ENCODE data around the gene AKR7A3. TPM values are rescaled to one million over a fixed set of nuclear protein-coding genes. Genes with fewer than 3 reads are reported as not detected.

The AKR7A3 gene
- total and polyA plus RNA-seq, 2 of the 4 experiments (the other 2 are of a cell fraction): 0.18 to 0.62 TPM

DNA sequence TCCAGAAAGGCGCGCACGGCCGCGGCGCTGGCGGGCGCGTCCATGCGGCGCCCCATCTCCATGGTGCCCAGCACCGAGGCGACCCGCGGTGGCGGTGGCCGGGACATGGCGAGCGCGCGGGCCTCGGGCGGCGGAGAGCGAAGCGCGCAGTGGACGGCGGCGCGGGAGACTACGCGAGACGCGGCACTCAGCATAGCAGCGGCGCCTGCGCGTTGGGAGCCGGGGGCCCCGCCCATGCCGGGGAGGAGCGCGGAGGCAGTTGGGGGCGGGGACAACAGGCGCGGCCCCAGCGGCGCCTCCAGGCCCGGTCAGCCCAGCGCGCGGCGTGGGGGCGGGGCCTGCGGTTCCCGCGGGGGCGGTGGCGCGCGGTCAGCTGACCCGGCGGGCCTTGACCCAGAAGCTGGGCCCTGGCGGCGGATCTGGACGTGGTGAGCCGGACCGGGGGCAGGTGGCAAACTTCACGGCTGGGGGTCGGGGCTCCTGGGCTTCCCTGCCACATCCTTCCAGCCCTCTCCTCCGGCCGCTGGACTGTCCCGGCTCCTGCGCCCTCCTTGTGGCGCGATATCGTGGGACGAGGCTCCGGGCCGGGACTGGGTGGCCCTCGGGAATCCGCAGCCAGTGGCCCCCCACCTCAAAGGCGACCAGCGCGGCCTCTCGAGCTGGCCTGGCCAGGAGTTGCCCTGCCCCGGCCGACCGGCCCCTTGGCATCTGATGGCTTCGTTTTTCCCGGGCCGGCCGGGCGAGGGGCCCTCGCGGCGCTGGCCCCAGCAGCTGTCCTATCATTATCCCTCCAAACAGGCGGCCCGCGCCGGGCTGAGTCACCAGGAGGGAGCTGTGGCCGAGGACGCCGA lies 23.6 kb upstream of the AKR7A3 start, which contains the start of the genes AKR7A2 and SLC66A1:
Gene AKR7A2 (minus strand): TSS at position 214 of the 851 bp plus-strand sequence. CDS start 20 bp downstream, at position 194.
Gene SLC66A1 (plus strand): TSS at position 396 of the 851 bp plus-strand sequence. CDS start 5,352 bp downstream, outside the sequence.
- Histone ChIP-seq H3K27me3 (ENCODE audit: control insufficient read depth, insufficient read depth, low read length) (no peaks in the 10 kb centered on the region), H2BK15ac (ENCODE audit: low read depth, low read length) (peak within 1 kb of the TSS; percentile 37; the same call in 1 of the 3 replicates), H2BK5ac (ENCODE audit: low read depth, low read length, poor library complexity, severe bottlenecking) (peak within 1 kb of the TSS; percentile 71), H3K36me3 (ENCODE audit: control insufficient read depth, insufficient read depth, low read length) (peaks cover 15% of the 10 kb centered on the region), H3K9me1 (ENCODE audit: insufficient read depth, low read length) (peaks cover 40% of the 10 kb centered on the region), H3K4me2 (ENCODE audit: low read depth, low read length) (peak within 1 kb of the TSS; percentile 98), H3K9me3 (ENCODE audit: control insufficient read depth, insufficient read depth, low read length) (no peaks in the 10 kb centered on the region), H2AK5ac (ENCODE audit: low read depth, low read length) (peak within 1 kb of the TSS; percentile 83), H2BK20ac (ENCODE audit: low read depth, low read length) (no peak within 1 kb of the TSS), H3K27ac (ENCODE audit: insufficient read depth, low read length) (peak within 1 kb of the TSS; percentile 87), H4K91ac (ENCODE audit: insufficient read depth, low read depth, low read length) (peak within 1 kb of the TSS; percentile 78; the same call in 1 of the 2 replicates), H4K8ac (ENCODE audit: low read depth in 2 of 2, low read length in 2 of 2) (peak within 1 kb of the TSS; percentile 64 to 80; a peak in 3 of 4 replicates), H4K5ac (ENCODE audit: low read depth, low read length) (peak within 1 kb of the TSS; percentile 65), H4K20me1 (ENCODE audit: insufficient read depth, low read length) (peaks cover 30% of the 10 kb centered on the region), H2BK120ac (ENCODE audit: low read depth, low read length) (peak within 1 kb of the TSS; percentile 18; the same call in 1 of the 2 replicates), H3K4ac (ENCODE audit: low read depth, low read length) (peak within 1 kb of the TSS; percentile 75), H3K4me3 (ENCODE audit: insufficient read depth, low read depth, low read length) (peak within 1 kb of the TSS; percentile 96), H3K18ac (ENCODE audit: low read depth, low read length) (peak within 1 kb of the TSS; percentile 13), H3K79me1 (ENCODE audit: low read depth in 1 of 2, low read length in 2 of 2) (peaks cover 27 to 81% of the 10 kb centered on the region in 2 experiments), H3K9ac (ENCODE audit: low read depth, low read length) (peak within 1 kb of the TSS; percentile 85), H3K23ac (ENCODE audit: low read depth, low read length) (peak within 1 kb of the TSS; percentile 84), H2AK9ac (replicated peaks; ENCODE audit: low read depth, low read length, poor library complexity) (peak within 1 kb of the TSS; percentile 99), H2AFZ (replicated peaks; ENCODE audit: low read length, poor library complexity) (peak within 1 kb of the TSS; percentile 96), H3K56ac (ENCODE audit: extremely low read depth, insufficient read depth, low read length) (peak within 1 kb of the TSS; percentile 51), H3K4me1 (ENCODE audit: control insufficient read depth, insufficient read depth, low read length) (peaks cover 27% of the 10 kb centered on the region), H3K14ac (replicated peaks; ENCODE audit: low read depth, low read length) (peak within 1 kb of the TSS; percentile 87)
- 1% methylated on average over 40 of the region's 105 CpGs; no CpG with 5 or more reads in 1 of the 2 experiments for WGBS, 2 experiments (ENCODE audit: extremely low coverage in 2 of 2, insufficient read length in 1 of 2)
- dilution Hi-C loops (cut with HindIII; ENCODE audit: low sequenced_read_pairs, unreplicated experiment) (no loop called here), intact Hi-C loops (cut with micrococcal nuclease) (loop anchor here (5.0 kb wide), 1 partner anchor 60 kb away; the partner anchor contains the start of genes EMC1 and MRTO4), in situ Hi-C loops (cut with MboI; ENCODE audit: low sequenced_read_pairs) (no loop called here)
- ChIA-PET CTCF (no interaction called here), POLR2A (ENCODE audit: unreplicated experiment) (no interaction called here)
- BruUV-seq (replicated peaks): TSS peak; percentile 47
- no peak for TF ChIP-seq CEBPB (IDR thresholded peaks at IDR 0.05; ENCODE audit: low read depth, low read length)
- peak; percentile 92; the same call in 1 of the 2 replicates for TF ChIP-seq MAZ (IDR thresholded peaks at IDR 0.05; ENCODE audit: borderline replicate concordance, low read depth, low read length)
- peak; percentile 61 for TF ChIP-seq FOS (IDR thresholded peaks at IDR 0.05; ENCODE audit: low read depth, low read length)
- TF ChIP-seq CHD1 (IDR thresholded peaks at IDR 0.05; ENCODE audit: low read depth, low read length): no peak
- no peak for TF ChIP-seq RAD21 (IDR thresholded peaks at IDR 0.05; ENCODE audit: low read length)
- TF ChIP-seq RCOR1 (IDR thresholded peaks at IDR 0.05; ENCODE audit: insufficient replicate concordance, low read length): no peak
- TF ChIP-seq, protein P1, sequence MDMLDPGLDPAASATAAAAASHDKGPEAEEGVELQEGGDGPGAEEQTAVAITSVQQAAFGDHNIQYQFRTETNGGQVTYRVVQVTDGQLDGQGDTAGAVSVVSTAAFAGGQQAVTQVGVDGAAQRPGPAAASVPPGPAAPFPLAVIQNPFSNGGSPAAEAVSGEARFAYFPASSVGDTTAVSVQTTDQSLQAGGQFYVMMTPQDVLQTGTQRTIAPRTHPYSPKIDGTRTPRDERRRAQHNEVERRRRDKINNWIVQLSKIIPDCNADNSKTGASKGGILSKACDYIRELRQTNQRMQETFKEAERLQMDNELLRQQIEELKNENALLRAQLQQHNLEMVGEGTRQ (IDR thresholded peaks at IDR 0.05; ENCODE audit: low read depth, low read length): peak; percentile 92
- peak; percentile 81 for TF ChIP-seq POLR2A (IDR thresholded peaks at IDR 0.05; ENCODE audit: low read depth, low read length)
- TF ChIP-seq MXI1 (IDR thresholded peaks at IDR 0.05; ENCODE audit: borderline replicate concordance, low read depth, low read length): peak; percentile 76
- ATAC-seq (ENCODE audit: low read depth) (peak; percentile 93), DNase-seq (peak; percentile 89)

Measured in IMR-90 (cell line).